HUDEP-2 (cell line): ENCODE measurements around the gene GGACT.
"Not testable (repeated sequence)": the region's sequence is repeated elsewhere in the genome, so short reads cannot be mapped to it uniquely, and the experiment has no call there.

ENCODE experiments used
- DNase-seq, 76 experiments: peaks; one replicate each; lab custom pipeline; 2025; ENCODE audit not compliant: unreplicated experiment in 76 of 76; lab: John Stamatoyannopoulos, UW

Gene GGACT

GRCh38 chr13:100532090-100532766 lies 56.4 kb downstream of the GGACT start:
- DNase-seq, result no peak

- no peak for DNase-seq
Measured at GRCh38 chr13:100530671-100531213, 57.8 kb downstream of the GGACT start.

- no peak for DNase-seq
Measured at GRCh38 chr13:100529666-100530377, 58.8 kb downstream of the GGACT start.

DNA sequence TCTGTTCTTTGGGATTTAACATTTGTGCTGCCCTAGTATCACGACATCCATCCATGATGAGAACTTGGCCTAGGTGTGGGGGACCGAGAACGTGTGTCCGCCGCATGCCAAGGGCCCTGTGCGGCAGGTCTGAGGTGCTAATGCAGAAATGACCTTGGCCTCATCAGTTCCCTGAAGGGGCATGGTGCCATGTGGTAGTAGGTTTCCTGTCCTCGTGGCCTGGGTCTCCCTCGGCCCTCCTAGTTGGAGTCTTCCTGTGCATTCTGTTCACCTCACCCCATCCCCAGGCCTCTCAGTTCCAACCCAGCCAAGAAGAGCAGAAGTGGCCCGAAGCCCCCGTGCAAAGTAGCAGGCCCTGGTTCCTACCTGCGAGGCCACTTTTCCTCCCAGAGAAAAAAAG lies 59.8 kb downstream of the GGACT start:
- no peak for DNase-seq

GRCh38 chr13:100528353-100528752 lies 60.2 kb downstream of the GGACT start:
- no peak for DNase-seq

- DNase-seq, result no peak
Measured at GRCh38 chr13:100527644-100528043, 60.9 kb downstream of the GGACT start.

DNA sequence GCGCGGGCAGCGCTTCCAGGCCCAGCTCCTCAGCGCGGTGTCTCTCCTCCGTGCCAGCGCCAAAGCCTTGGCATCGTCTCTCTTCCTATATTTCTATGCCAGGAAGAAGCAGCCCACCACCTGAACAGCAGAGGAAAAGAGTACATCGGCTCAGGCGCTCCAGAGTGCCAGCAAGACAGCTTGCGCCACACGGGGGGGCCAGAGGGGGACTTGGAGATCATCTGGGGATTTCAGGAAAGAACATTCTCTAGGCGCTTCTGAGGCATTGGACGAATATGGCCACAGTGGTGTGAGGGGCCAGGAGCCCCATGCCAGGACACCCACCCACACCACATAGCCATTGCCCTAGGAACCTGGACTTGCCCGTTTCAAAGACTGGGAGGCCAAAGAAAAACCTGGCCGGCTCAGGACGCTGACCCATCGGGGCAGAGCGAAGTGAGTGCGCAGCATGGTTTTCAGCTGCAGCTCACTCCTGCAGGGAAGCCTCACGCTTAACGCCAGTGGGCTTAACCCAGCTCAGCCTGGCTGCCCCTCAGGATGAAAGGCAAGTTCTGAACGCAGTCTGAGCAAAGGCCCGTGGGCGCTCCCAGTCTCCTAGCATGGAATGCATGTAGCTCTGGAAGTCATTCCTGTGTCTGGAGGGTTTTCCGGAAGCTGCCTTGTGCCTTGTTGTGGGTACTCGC lies 62.1 kb downstream of the GGACT start:
- no peak for DNase-seq

DNA sequence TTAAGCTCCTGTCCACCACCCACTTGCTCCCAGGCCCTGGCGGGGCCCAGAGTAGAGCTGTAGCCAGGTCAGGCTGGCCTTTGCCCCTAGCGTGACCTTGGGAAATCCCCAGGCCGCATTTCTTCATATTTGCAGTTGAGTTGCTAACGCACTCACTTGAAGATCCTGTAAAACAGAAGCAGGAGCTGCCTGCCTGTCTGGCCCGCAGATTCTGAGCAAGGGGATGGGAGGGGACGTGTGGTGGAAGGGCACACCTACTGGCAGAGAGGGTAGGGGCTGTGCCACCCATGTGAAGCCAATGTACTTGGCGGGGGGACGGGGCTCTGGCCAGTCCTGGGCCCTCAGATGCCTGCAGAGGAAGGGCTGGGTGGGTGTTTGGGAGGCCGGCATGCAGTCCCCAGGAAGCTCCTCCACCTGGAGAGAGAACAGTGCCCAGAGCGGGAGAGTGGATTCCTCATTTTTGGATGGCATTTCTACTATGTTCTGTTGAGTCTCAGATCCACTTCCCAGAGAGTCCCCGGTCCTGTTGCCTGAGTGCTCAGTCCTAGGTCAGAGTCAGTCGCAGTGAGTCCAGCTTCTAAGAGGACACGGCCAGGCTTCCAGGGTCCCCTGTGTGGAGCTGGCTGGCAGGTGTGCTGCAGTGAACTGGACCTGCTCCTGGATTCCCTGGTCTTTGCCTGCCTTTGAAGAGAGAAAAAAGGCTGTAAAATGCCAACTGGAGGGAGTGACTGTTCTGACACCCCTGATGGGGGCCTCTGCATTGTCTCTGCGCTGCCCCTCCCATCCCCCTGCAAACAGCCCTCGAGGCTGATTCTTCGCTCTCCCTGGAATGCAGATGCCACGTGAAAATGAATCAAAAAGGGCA lies 62.9 kb downstream of the GGACT start:
- DNase-seq, result no peak

DNA sequence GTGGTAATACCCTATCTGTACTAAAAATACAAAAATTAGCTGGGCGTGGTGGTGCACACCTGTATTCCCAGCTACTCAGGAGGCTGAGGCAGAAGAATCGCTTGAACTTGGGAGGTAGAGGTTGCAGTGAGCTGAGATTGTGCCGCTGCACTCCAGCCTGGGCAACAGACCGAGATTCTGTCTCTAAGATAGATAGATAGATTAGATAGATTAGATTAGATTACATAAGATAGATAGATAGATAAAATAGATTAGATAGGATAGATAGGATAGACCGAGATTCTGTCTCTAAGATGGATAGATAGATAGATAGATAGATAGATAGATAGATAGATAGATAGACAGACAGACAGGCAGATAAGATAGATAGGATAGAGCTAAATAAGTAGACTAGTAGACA lies 63.9 kb downstream of the GGACT start:
- DNase-seq, result not testable (repeated sequence)

DNA sequence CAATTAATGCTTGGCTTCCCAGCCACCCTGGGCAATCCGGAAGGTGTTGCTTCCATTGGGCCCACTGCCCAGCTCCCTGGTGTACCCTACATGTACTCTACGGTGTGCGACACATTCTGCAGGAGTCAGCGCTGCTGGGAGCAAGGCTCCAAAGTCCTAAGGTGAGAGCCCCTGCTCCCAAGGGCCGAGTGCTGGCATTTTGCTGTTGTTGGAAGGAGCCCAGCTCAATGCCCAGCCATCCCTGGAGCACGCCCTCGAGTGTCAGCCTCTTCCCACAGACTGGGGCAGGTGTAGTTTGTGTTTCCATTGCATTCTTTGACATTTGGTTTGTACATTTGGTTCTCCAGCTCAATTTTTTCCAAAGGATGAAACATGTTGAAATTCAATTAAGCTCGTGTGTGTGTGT lies 64.6 kb downstream of the GGACT start:
- no peak for DNase-seq

- no peak for DNase-seq
Measured at GRCh38 chr13:100523411-100523810, 65.2 kb downstream of the GGACT start.

- no peak for DNase-seq
Measured at GRCh38 chr13:100522618-100523309, 65.8 kb downstream of the GGACT start.

- DNase-seq, result no peak
Measured at GRCh38 chr13:100521851-100522617, 66.6 kb downstream of the GGACT start.

GRCh38 chr13:100520936-100521850 lies 67.4 kb downstream of the GGACT start:
- no peak for DNase-seq

DNA sequence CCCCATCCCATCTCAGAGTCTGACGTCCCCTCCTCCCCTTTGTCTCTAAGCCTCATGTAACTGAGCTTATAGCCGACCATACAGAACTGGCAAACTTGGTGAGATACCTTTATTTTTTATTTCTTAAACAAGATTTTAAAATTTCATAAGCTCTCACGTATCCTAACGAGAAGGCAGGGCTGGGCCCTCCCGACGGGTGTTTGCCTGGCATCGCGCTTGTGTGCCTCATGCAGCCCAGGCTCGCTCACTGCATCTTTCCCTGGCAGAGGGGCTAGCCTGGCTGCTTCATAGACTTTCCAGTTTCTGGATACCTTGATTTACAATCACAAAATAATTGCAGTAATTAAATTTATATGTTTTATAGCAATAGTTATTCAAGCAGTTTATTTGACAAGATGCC lies 69.0 kb downstream of the GGACT start:
- no peak for DNase-seq

DNA sequence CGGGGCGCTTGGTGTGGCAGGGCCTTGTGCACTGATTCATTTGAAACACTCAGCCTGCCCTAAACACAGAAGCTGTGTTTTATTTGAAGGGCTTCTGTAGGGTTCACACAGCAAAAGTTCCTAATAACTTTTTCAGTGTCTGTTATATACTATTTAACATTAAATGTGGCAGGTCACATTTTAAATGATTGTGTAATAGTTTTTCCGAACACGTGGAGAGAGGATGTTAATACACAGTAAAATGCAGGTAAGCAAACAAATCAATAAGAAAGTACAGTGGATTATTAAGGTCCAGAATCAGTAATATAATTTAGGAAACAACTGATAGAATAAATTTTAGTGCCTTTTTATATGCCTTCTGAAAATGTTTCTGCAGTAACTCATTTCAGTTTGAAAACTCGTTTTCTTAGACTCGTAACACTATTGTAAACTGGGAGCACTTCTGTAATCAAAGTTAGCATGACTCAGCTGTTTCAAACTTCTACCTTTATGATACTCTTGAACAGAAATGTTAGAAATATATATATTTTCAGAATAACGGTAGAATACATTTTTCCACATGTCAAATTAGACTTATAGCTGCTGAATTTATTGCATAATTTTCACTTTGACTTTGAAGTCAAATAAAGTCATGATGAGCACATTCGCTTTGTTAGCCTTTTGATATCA lies 70.1 kb downstream of the GGACT start:
- no peak for DNase-seq

- no peak for DNase-seq
Measured at GRCh38 chr13:100517728-100518127, 70.9 kb downstream of the GGACT start.

- DNase-seq, result no peak
Measured at GRCh38 chr13:100517135-100517534, 71.5 kb downstream of the GGACT start.
